Activated T-helper 1 cell treated with anti-CD3 and anti-CD28 coated beads, Interleukin-2, amount 50 U/mL, for 16 hours (primary cell): Measurements from ENCODE around the gene UPP1.
A peak's percentile ranks its signal among the peaks of the same experiment; 100 is the strongest.
"Not testable (repeated sequence)": the region's sequence is repeated elsewhere in the genome, so short reads cannot be mapped to it uniquely, and the experiment has no call there.

Experiments
- DNase-seq, 2 donors: peaks; one replicate each; pipeline ENCODE4 v3.0.0-alpha.2; 2020; ENCODE audit warnings: low read depth in 1 of 2, low spot score in 1 of 2

The UPP1 gene

GRCh38 chr7:48089046-48090003 is at the start of gene UPP1:
Gene UPP1 (plus strand): TSS chr7:48089265. CDS start chr7:48094784, 5,519 bp downstream.
- DNase-seq, result peak; percentile 81 to 89

GRCh38 chr7:48040944-48041652 is 48.0 kb upstream of the UPP1 start:
- DNase-seq, result no peak

- no peak for DNase-seq
Measured at GRCh38 chr7:48041653-48041970, 47.5 kb upstream of the UPP1 start.

- no peak for DNase-seq
Measured at GRCh38 chr7:48042216-48042615, 46.8 kb upstream of the UPP1 start.

GRCh38 chr7:48042636-48043035 is 46.4 kb upstream of the UPP1 start:
- DNase-seq, result no peak

GRCh38 chr7:48045195-48045765 is 43.8 kb upstream of the UPP1 start:
- DNase-seq, result no peak

- DNase-seq, result no peak
Measured at GRCh38 chr7:48046458-48046857, 42.6 kb upstream of the UPP1 start.

- DNase-seq, result no peak
Measured at GRCh38 chr7:48048113-48048512, 41.0 kb upstream of the UPP1 start.

- DNase-seq, result no peak
Measured at GRCh38 chr7:48049850-48050249, 39.2 kb upstream of the UPP1 start.

- no peak for DNase-seq
Measured at GRCh38 chr7:48052748-48053147, 36.3 kb upstream of the UPP1 start.

GRCh38 chr7:48053736-48054135 is 35.3 kb upstream of the UPP1 start:
- DNase-seq, result no peak

- no peak for DNase-seq
Measured at GRCh38 chr7:48058990-48059389, 30.1 kb upstream of the UPP1 start.

GRCh38 chr7:48059706-48060105 is 29.4 kb upstream of the UPP1 start:
- DNase-seq, result no peak

GRCh38 chr7:48063985-48064384 is 25.1 kb upstream of the UPP1 start:
- DNase-seq, result no peak

GRCh38 chr7:48067475-48067874 is 21.6 kb upstream of the UPP1 start:
- no peak for DNase-seq

GRCh38 chr7:48074204-48074654 is 14.8 kb upstream of the UPP1 start:
- DNase-seq, result no peak

GRCh38 chr7:48077423-48077822 is 11.6 kb upstream of the UPP1 start:
- DNase-seq, result no peak

GRCh38 chr7:48078470-48078869 is 10.6 kb upstream of the UPP1 start:
- no peak for DNase-seq

- DNase-seq, result not testable (repeated sequence)
Measured at GRCh38 chr7:48082378-48082777, 6.7 kb upstream of the UPP1 start.

GRCh38 chr7:48083114-48083830 is 5.8 kb upstream of the UPP1 start:
- no peak for DNase-seq

- DNase-seq, result peak in 1 of 2 donors; percentile 55
Measured at GRCh38 chr7:48084727-48085432, 4.2 kb upstream of the UPP1 start.
